ENCODE data around the gene PLEKHH3. TPM values are rescaled to one million over a fixed set of nuclear protein-coding genes. Genes with fewer than 3 reads are reported as not detected.
A peak's percentile ranks its signal among the peaks of the same experiment; 100 is the strongest.

PLEKHH3 gene
- total and polyA plus RNA-seq, 2 of the 4 experiments (the other 2 are of a cell fraction) = 2.9 to 10.5 TPM

DNA sequence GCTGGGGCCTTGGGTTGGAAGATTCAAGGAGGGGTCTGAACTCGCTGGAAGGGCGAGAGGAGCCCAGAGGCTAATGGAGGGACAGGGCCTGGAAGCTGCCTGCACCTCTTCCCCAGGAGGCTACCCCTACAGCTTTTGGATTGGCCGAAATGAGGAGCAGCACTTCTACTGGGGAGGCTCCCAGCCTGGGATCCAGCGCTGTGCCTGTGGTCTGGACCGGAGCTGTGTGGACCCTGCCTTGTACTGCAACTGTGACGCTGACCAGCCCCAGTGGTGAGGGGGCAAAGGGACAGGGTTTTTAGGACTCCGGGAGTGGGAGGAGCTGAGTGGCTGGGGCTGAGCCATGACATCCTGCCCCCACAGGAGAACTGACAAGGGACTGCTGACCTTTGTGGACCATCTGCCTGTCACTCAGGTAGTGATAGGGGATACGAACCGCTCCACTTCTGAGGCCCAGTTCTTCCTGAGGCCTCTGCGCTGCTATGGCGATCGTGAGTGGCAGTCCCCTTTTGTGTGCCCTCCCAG is 14.3 kb upstream of the PLEKHH3 start:
- no peak overlapping the region for H4K91ac ChIP-seq (ENCODE audit: insufficient read depth, low read depth, low read length)
- in situ Hi-C loops (cut with MboI; ENCODE audit: low sequenced_read_pairs) = loop anchor here (25.0 kb wide), 1 partner anchor 621 kb away; no protein-coding TSS in a partner anchor
- DNase-seq (no peak), ATAC-seq (ENCODE audit: low read depth) (no peak)
- no peak overlapping the region for H2AK5ac ChIP-seq (ENCODE audit: low read depth, low read length)
- no peak overlapping the region for H2BK120ac ChIP-seq (ENCODE audit: low read depth, low read length)
- no peak overlapping the region for H2BK20ac ChIP-seq (ENCODE audit: low read depth, low read length)
- H3K56ac ChIP-seq (ENCODE audit: extremely low read depth, insufficient read depth, low read length) = no peak overlapping the region
- H2AK9ac ChIP-seq (replicated peaks; ENCODE audit: low read depth, low read length, poor library complexity) = peak overlapping the region; percentile 16
- H3K9me3 ChIP-seq (ENCODE audit: control insufficient read depth, insufficient read depth, low read length) = no peaks in the 10 kb centered on the region
- no peaks in the 10 kb centered on the region for H4K20me1 ChIP-seq (ENCODE audit: insufficient read depth, low read length)
- no peaks in the 10 kb centered on the region for H3K79me1 ChIP-seq (ENCODE audit: low read depth in 1 of 2, low read length in 2 of 2)
- H2BK15ac ChIP-seq (ENCODE audit: low read depth, low read length) = no peak overlapping the region
- ChIA-PET POLR2A (ENCODE audit: unreplicated experiment) (no interaction called here), CTCF (no interaction called here)
- no peak overlapping the region for H2BK5ac ChIP-seq (ENCODE audit: low read depth, low read length, poor library complexity, severe bottlenecking)
- H3K27ac ChIP-seq (ENCODE audit: insufficient read depth, low read length) = no peak overlapping the region
- dilution Hi-C loops (cut with HindIII; ENCODE audit: low sequenced_read_pairs, unreplicated experiment) = no loop called here
- H4K5ac ChIP-seq (ENCODE audit: low read depth, low read length) = no peak overlapping the region
- no peak overlapping the region for H3K4me3 ChIP-seq (ENCODE audit: insufficient read depth, low read depth, low read length)
- H3K18ac ChIP-seq (ENCODE audit: low read depth, low read length) = no peak overlapping the region
- no peaks in the 10 kb centered on the region for H3K27me3 ChIP-seq (ENCODE audit: control insufficient read depth, insufficient read depth, low read length)
- H3K9me1 ChIP-seq (ENCODE audit: insufficient read depth, low read length) = peaks cover 5% of the 10 kb centered on the region
- intact Hi-C loops (cut with micrococcal nuclease) = no loop called here
- no peak overlapping the region for H2AFZ ChIP-seq (replicated peaks; ENCODE audit: low read length, poor library complexity)
- H3K9ac ChIP-seq (ENCODE audit: low read depth, low read length) = no peak overlapping the region
- 54% methylated on average over 3 of the region's 12 CpGs; no CpG with 5 or more reads in 1 of the 2 experiments for WGBS, 2 experiments (ENCODE audit: extremely low coverage in 2 of 2, insufficient read length in 1 of 2)
- H3K14ac ChIP-seq (replicated peaks; ENCODE audit: low read depth, low read length) = no peak overlapping the region
- no peak overlapping the region for H3K4me2 ChIP-seq (ENCODE audit: low read depth, low read length)
- no peak overlapping the region for H4K8ac ChIP-seq (ENCODE audit: low read depth in 2 of 2, low read length in 2 of 2)
- H3K4me1 ChIP-seq (ENCODE audit: control insufficient read depth, insufficient read depth, low read length) = no peaks in the 10 kb centered on the region
- H3K23ac ChIP-seq (ENCODE audit: low read depth, low read length) = no peak overlapping the region
- no peak overlapping the region for H3K4ac ChIP-seq (ENCODE audit: low read depth, low read length)
- peaks cover 68% of the 10 kb centered on the region for H3K36me3 ChIP-seq (ENCODE audit: control insufficient read depth, insufficient read depth, low read length)
- TSS peak; percentile 63 for BruUV-seq (replicated peaks)
- TF ChIP-seq SMC3 (IDR thresholded peaks at IDR 0.05; ENCODE audit: low read depth, low read length) (no peak), CTCF (conservative IDR thresholded peaks at IDR 0.05; ENCODE audit: low read depth, low read length) (no peak), NFE2L2 (IDR thresholded peaks at IDR 0.05; ENCODE audit: low read depth, low read length) (no peak), MAFK (IDR thresholded peaks at IDR 0.05; ENCODE audit: low read depth, low read length) (no peak), FOS (IDR thresholded peaks at IDR 0.05; ENCODE audit: low read depth, low read length) (no peak), CEBPB (IDR thresholded peaks at IDR 0.05; ENCODE audit: low read depth, low read length) (no peak), RAD21 (IDR thresholded peaks at IDR 0.05; ENCODE audit: low read length) (no peak), MXI1 (IDR thresholded peaks at IDR 0.05; ENCODE audit: borderline replicate concordance, low read depth, low read length) (no peak)
- TF ChIP-seq, protein P1, sequence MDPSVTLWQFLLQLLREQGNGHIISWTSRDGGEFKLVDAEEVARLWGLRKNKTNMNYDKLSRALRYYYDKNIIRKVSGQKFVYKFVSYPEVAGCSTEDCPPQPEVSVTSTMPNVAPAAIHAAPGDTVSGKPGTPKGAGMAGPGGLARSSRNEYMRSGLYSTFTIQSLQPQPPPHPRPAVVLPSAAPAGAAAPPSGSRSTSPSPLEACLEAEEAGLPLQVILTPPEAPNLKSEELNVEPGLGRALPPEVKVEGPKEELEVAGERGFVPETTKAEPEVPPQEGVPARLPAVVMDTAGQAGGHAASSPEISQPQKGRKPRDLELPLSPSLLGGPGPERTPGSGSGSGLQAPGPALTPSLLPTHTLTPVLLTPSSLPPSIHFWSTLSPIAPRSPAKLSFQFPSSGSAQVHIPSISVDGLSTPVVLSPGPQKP (IDR thresholded peaks at IDR 0.05; ENCODE audit: borderline replicate concordance, low read depth, low read length) = no peak
- TF ChIP-seq, protein P2, sequence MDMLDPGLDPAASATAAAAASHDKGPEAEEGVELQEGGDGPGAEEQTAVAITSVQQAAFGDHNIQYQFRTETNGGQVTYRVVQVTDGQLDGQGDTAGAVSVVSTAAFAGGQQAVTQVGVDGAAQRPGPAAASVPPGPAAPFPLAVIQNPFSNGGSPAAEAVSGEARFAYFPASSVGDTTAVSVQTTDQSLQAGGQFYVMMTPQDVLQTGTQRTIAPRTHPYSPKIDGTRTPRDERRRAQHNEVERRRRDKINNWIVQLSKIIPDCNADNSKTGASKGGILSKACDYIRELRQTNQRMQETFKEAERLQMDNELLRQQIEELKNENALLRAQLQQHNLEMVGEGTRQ (IDR thresholded peaks at IDR 0.05; ENCODE audit: low read depth, low read length) = no peak
